Suprapubic skin (tissue), 4 donors: ENCODE results near the gene GRIN1.

ENCODE experiments used
- EP300 ChIP-seq: sonication (generic); formaldehyde crosslinking; IDR thresholded peaks from one replicate; pipeline ENCODE4 v1.6.1; 2017; ENCODE audit warnings: antibody characterized with exemption
- POLR2A ChIP-seq, 2 donors: fragments of 450-650 bp; IDR thresholded peaks; one replicate each; pipeline ENCODE4 v1.6.1; 2017; ENCODE audit warnings: antibody characterized with exemption in 2 of 2, mild to moderate bottlenecking in 2 of 2, moderate library complexity in 2 of 2
- POLR2AphosphoS5 ChIP-seq, 3 donors: sonication (generic); formaldehyde crosslinking; IDR thresholded peaks; one replicate each; pipeline ENCODE4 v1.6.1; 2017; ENCODE audit warnings: antibody characterized with exemption in 3 of 3
- TF ChIP-seq, protein P1 (sequence below), 2 donors: fragments of 200-600 bp in 1 of 2; fragments of 450-650 bp in 1 of 2; sonication (generic) in 1 of 2; IDR thresholded peaks; one replicate each; pipeline ENCODE4 v1.5.1; 2016 to 2019; ENCODE audit warnings: antibody characterized with exemption in 2 of 2, mild to moderate bottlenecking in 1 of 2, moderate library complexity in 1 of 2

- no peak for TF ChIP-seq POLR2AphosphoS5 (IDR thresholded peaks at IDR 0.05)
- TF ChIP-seq, protein P1, sequence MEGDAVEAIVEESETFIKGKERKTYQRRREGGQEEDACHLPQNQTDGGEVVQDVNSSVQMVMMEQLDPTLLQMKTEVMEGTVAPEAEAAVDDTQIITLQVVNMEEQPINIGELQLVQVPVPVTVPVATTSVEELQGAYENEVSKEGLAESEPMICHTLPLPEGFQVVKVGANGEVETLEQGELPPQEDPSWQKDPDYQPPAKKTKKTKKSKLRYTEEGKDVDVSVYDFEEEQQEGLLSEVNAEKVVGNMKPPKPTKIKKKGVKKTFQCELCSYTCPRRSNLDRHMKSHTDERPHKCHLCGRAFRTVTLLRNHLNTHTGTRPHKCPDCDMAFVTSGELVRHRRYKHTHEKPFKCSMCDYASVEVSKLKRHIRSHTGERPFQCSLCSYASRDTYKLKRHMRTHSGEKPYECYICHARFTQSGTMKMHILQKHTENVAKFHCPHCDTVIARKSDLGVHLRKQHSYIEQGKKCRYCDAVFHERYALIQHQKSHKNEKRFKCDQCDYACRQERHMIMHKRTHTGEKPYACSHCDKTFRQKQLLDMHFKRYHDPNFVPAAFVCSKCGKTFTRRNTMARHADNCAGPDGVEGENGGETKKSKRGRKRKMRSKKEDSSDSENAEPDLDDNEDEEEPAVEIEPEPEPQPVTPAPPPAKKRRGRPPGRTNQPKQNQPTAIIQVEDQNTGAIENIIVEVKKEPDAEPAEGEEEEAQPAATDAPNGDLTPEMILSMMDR (IDR thresholded peaks at IDR 0.05): no peak
- no peak for TF ChIP-seq EP300
- TF ChIP-seq POLR2A (IDR thresholded peaks at IDR 0.05): no peak
These were observed 45.1 kb downstream of the GRIN1 start for GRCh38 chr9:137183980-137184595.
